Small intestine (tissue), 16 donors: ENCODE data around the gene LETMD1. TPM values are rescaled to one million over a fixed set of nuclear protein-coding genes. Genes with fewer than 3 reads are reported as not detected.
A peak's percentile ranks its signal among the peaks of the same experiment; 100 is the strongest.

Experiments used
- DNase-seq, 2 donors: peaks; one replicate each; pipeline versions ENCODE4 v3.0.0 to v3.0.0-alpha.2; 2013
- FAIRE-seq: peaks from 2 replicates; lab custom pipeline; 2012; peaks lifted over from hg19 to GRCh38; lab: Jason Lieb, UNC
- H3K27ac ChIP-seq, 3 donors: one replicate each; pipeline ENCODE4 v1.5.1; 2013; ENCODE audit warnings: low read length in 2 of 3, mild to moderate bottlenecking in 2 of 3, control low read depth in 1 of 3, inconsistent platforms in 1 of 3, low read depth in 1 of 3, moderate library complexity in 1 of 3
- H3K27me3 ChIP-seq, 3 donors: one replicate each; pipeline ENCODE4 v1.6.1; 2013; ENCODE audit warnings: low read length in 3 of 3, inconsistent platforms in 1 of 3; ENCODE audit not compliant: control insufficient read depth in 3 of 3, insufficient read depth in 3 of 3
- H3K36me3 ChIP-seq, 3 donors: one replicate each; pipeline ENCODE4 v1.6.1; 2013; ENCODE audit warnings: low read length in 3 of 3, inconsistent platforms in 1 of 3, low read depth in 1 of 3, mild to moderate bottlenecking in 1 of 3, moderate library complexity in 1 of 3; ENCODE audit not compliant: control insufficient read depth in 3 of 3, insufficient read depth in 2 of 3
- H3K4me1 ChIP-seq, 3 donors: one replicate each; pipeline ENCODE4 v1.6.1; 2013; ENCODE audit warnings: low read length in 2 of 3, inconsistent platforms in 1 of 3, low read depth in 1 of 3, mild to moderate bottlenecking in 1 of 3, moderate library complexity in 1 of 3; ENCODE audit not compliant: control insufficient read depth in 3 of 3, insufficient read depth in 2 of 3
- H3K4me3 ChIP-seq, 3 donors: one replicate each; pipeline ENCODE4 v1.5.1; 2013; ENCODE audit warnings: low read length in 3 of 3, control low read depth in 1 of 3, inconsistent platforms in 1 of 3, low read depth in 1 of 3, mild to moderate bottlenecking in 1 of 3, moderate library complexity in 1 of 3
- H3K9me3 ChIP-seq, 2 donors: one replicate each; pipeline ENCODE4 v1.6.1; 2013; ENCODE audit warnings: low read depth in 1 of 2, low read length in 1 of 2; ENCODE audit not compliant: control insufficient read depth in 2 of 2, insufficient read depth in 1 of 2
- WGBS, 3 donors: extraction: QIAGEN DNeasy Blood & Tissue Kit; methylation state at CpG; one replicate each; pipeline ENCODE4 v1.1.7; 2013; 5-methylcytosine and 5-hydroxymethylcytosine counted together
- long read RNA-seq, 10 donors: transcript quantifications; one replicate each; lab custom pipeline, GENCODE V29; 2026
- polyA plus RNA-seq, 4 donors: library from polyadenylated mRNA; stranded (reverse) in 3 of 4; unstranded in 1 of 4; fragments of 200-250 nt in 3 of 4; fragments of 120-200 nt in 1 of 4; gene quantifications; one replicate each; pipeline versions ENCODE4 v1.2.1 to v1.2.3, GENCODE V29; 2013
- donor health status: healthy with polysubstance abuse.
- donor health status: control.
- donor health status: control.
- donor health status: Bipolar disorder and iron deficiency.
- donor health status: healthy.

Gene LETMD1
- polyA plus RNA-seq: 100 to 1,000 TPM in 1 of 4 donors, 10 to 100 TPM in 3; 74.7 to 173 (median 85.6) TPM
- long read RNA-seq, donor 1, transcript LETMD1-238 (1 exons, 2,948 nt): major isoform, 71 of 146 reads
- long read RNA-seq, donor 1, transcript LETMD1-201 (9 exons, 2,112 nt): minor isoform, 17 of 146 reads
- long read RNA-seq, donor 1, transcript LETMD1-206 (6 exons, 1,665 nt): minor isoform, 8 of 146 reads
- long read RNA-seq, donor 1, transcript LETMD1-221 (5 exons, 1,480 nt): minor isoform, 14 of 146 reads
- long read RNA-seq, donor 1, partial matches to known transcripts: 22 of 146 reads
- long read RNA-seq, donor 1, other reads (novel, unspliced or antisense): 5 of 146 reads
- long read RNA-seq, donor 2, transcript LETMD1-238 (1 exons, 2,948 nt): major isoform, 17 of 33 reads
- long read RNA-seq, donor 2, transcript LETMD1-221 (5 exons, 1,480 nt): minor isoform, 7 of 33 reads
- long read RNA-seq, donor 2, partial matches to known transcripts: 0 of 33 reads
- long read RNA-seq, donor 2, other reads (novel, unspliced or antisense): 0 of 33 reads
- long read RNA-seq, donor 3, transcript LETMD1-221 (5 exons, 1,480 nt): minor isoform, 7 of 95 reads
- long read RNA-seq, donor 3, transcript LETMD1-238 (1 exons, 2,948 nt): major isoform, 59 of 95 reads
- long read RNA-seq, donor 3, transcript LETMD1-201 (9 exons, 2,112 nt): minor isoform, 5 of 95 reads
- long read RNA-seq, donor 3, partial matches to known transcripts: 17 of 95 reads
- long read RNA-seq, donor 3, other reads (novel, unspliced or antisense): 0 of 95 reads
- long read RNA-seq, donor 4, partial matches to known transcripts: 0 of 1 reads
- long read RNA-seq, donor 4, other reads (novel, unspliced or antisense): 0 of 1 reads
- long read RNA-seq, donor 5, transcript LETMD1-238 (1 exons, 2,948 nt): major isoform, 11 of 16 reads
- long read RNA-seq, donor 5, partial matches to known transcripts: 0 of 16 reads
- long read RNA-seq, donor 5, other reads (novel, unspliced or antisense): 0 of 16 reads
- long read RNA-seq, donor 6, transcript LETMD1-221 (5 exons, 1,480 nt): minor isoform, 11 of 74 reads
- long read RNA-seq, donor 6, transcript LETMD1-238 (1 exons, 2,948 nt): major isoform, 43 of 74 reads
- long read RNA-seq, donor 6, transcript LETMD1-201 (9 exons, 2,112 nt): minor isoform, 10 of 74 reads
- long read RNA-seq, donor 6, partial matches to known transcripts: 5 of 74 reads
- long read RNA-seq, donor 6, other reads (novel, unspliced or antisense): 0 of 74 reads
- long read RNA-seq, donor 7: 0 reads
- long read RNA-seq, donor 8, partial matches to known transcripts: 0 of 3 reads
- long read RNA-seq, donor 8, other reads (novel, unspliced or antisense): 0 of 3 reads
- long read RNA-seq, donor 9, transcript LETMD1-238 (1 exons, 2,948 nt): major isoform, 12 of 14 reads
- long read RNA-seq, donor 9, partial matches to known transcripts: 0 of 14 reads
- long read RNA-seq, donor 9, other reads (novel, unspliced or antisense): 0 of 14 reads
- long read RNA-seq, donor 10, transcript LETMD1-201 (9 exons, 2,112 nt): minor isoform, 5 of 83 reads
- long read RNA-seq, donor 10, transcript LETMD1-238 (1 exons, 2,948 nt): major isoform, 46 of 83 reads
- long read RNA-seq, donor 10, transcript LETMD1-221 (5 exons, 1,480 nt): minor isoform, 10 of 83 reads
- long read RNA-seq, donor 10, partial matches to known transcripts: 13 of 83 reads
- long read RNA-seq, donor 10, other reads (novel, unspliced or antisense): 0 of 83 reads

- WGBS, 3 donors: 3 to 4% (median 3%) methylated on average over 48 to 51 of the region's 51 CpGs
- no peak for FAIRE-seq
- DNase-seq: peak; percentile 98 to 99
- Histone ChIP-seq H3K4me1 (peaks cover 0 to 9% (median 5%) of the 10 kb centered on the region in 3 donors), H3K36me3 (peaks cover 0 to 15% (median 3%) of the 10 kb centered on the region in 3 donors), H3K9me3 (no peaks in the 10 kb centered on the region), H3K27ac (peak within 1 kb of the TSS; percentile 85 to 97 (median 96)), H3K4me3 (peak within 1 kb of the TSS; percentile 78 to 91 (median 82)), H3K27me3 (no peaks in the 10 kb centered on the region)
Measured at GRCh38 chr12:51047655-51048540, at the start of gene LETMD1. TSS of gene LETMD1 (plus strand) at chr12:51048327. CDS start at chr12:51048357, 30 bp downstream.

GRCh38 chr12:50999093-50999492 lies 49.0 kb upstream of the LETMD1 start:
- WGBS, 3 donors: 91 to 96% (median 94%) methylated on average over 4 of the region's 4 CpGs

GRCh38 chr12:51000245-51000644 lies 47.9 kb upstream of the LETMD1 start:
- Histone ChIP-seq H3K4me3 (no peak overlapping the region), H3K27ac (no peak overlapping the region), H3K27me3 (no peaks in the 10 kb centered on the region), H3K9me3 (no peaks in the 10 kb centered on the region), H3K36me3 (peaks cover 13 to 56% (median 19%) of the 10 kb centered on the region in 3 donors), H3K4me1 (no peaks in the 10 kb centered on the region)
- DNase-seq (no peak), FAIRE-seq (no peak)
- WGBS, 3 donors: 76 to 83% (median 82%) methylated on average over 7 of the region's 7 CpGs

More at GRCh38 chr12:50999093-50999492, 49.0 kb upstream of the LETMD1 start:
- no peak for FAIRE-seq
- Histone ChIP-seq H3K4me3 (no peak overlapping the region), H3K27ac (no peak overlapping the region), H3K4me1 (no peaks in the 10 kb centered on the region), H3K36me3 (peaks cover 12 to 54% (median 20%) of the 10 kb centered on the region in 3 donors), H3K9me3 (no peaks in the 10 kb centered on the region), H3K27me3 (no peaks in the 10 kb centered on the region)
- DNase-seq: no peak

GRCh38 chr12:51001799-51002198 lies 46.3 kb upstream of the LETMD1 start:
- H3K36me3 ChIP-seq: peaks cover 10 to 56% (median 20%) of the 10 kb centered on the region in 3 donors
- no peak for FAIRE-seq
- no peaks in the 10 kb centered on the region for H3K9me3 ChIP-seq
- no peak overlapping the region for H3K4me3 ChIP-seq
- 91 to 100% (median 96%) methylated on average over 1 of the region's 1 CpG for WGBS, 3 donors
- peaks cover 0 to 9% (median 0%) of the 10 kb centered on the region in 3 donors for H3K4me1 ChIP-seq
- H3K27me3 ChIP-seq: no peaks in the 10 kb centered on the region
- no peak for DNase-seq
- no peak overlapping the region for H3K27ac ChIP-seq

- WGBS, 3 donors: 81 to 87% (median 82%) methylated on average over 6 of the region's 6 CpGs
Measured at GRCh38 chr12:51004504-51004903, 43.6 kb upstream of the LETMD1 start.

GRCh38 chr12:51005030-51005429 lies 43.1 kb upstream of the LETMD1 start:
- Histone ChIP-seq H3K4me3 (no peak overlapping the region), H3K4me1 (peaks cover 0 to 23% (median 4%) of the 10 kb centered on the region in 3 donors), H3K27ac (no peak overlapping the region), H3K9me3 (no peaks in the 10 kb centered on the region), H3K27me3 (no peaks in the 10 kb centered on the region), H3K36me3 (peaks cover 10 to 58% (median 13%) of the 10 kb centered on the region in 3 donors)
- 96 to 100% (median 98%) methylated on average over 3 of the region's 3 CpGs for WGBS, 3 donors
- no peak for FAIRE-seq
- DNase-seq: no peak

More at GRCh38 chr12:51004504-51004903, 43.6 kb upstream of the LETMD1 start:
- Histone ChIP-seq H3K4me1 (peaks cover 0 to 21% (median 4%) of the 10 kb centered on the region in 3 donors), H3K36me3 (peaks cover 10 to 55% (median 15%) of the 10 kb centered on the region in 3 donors), H3K27me3 (no peaks in the 10 kb centered on the region), H3K9me3 (no peaks in the 10 kb centered on the region), H3K4me3 (no peak overlapping the region), H3K27ac (no peak overlapping the region)
- DNase-seq: no peak
- FAIRE-seq: no peak
